GM18907 (cell line): Measurements from ENCODE around the gene TOMM7.
A peak's percentile ranks its signal among the peaks of the same experiment; 100 is the strongest.
"Not testable (repeated sequence)": the region's sequence is repeated elsewhere in the genome, so short reads cannot be mapped to it uniquely, and the experiment has no call there.

ENCODE experiments used
- ATAC-seq: cut with Tn5 transposase; IDR thresholded peaks from one replicate; pipeline ENCODE4 v1.9.1; 2021; ENCODE audit warnings: mild to moderate bottlenecking, moderate library complexity; ENCODE audit not compliant: unreplicated experiment

The TOMM7 gene

GRCh38 chr7:22854158-22855048, 31.8 kb upstream of the TOMM7 start:
- ATAC-seq, result peak; percentile 88

GRCh38 chr7:22853674-22854157, 31.1 kb upstream of the TOMM7 start:
- ATAC-seq, result peak; percentile 36

- ATAC-seq, result no peak
Measured at GRCh38 chr7:22853138-22853537, 30.5 kb upstream of the TOMM7 start.

- ATAC-seq, result no peak
Measured at GRCh38 chr7:22851145-22851544, 28.5 kb upstream of the TOMM7 start.

- ATAC-seq, result not testable (repeated sequence)
Measured at GRCh38 chr7:22850394-22850793, 27.7 kb upstream of the TOMM7 start.

GRCh38 chr7:22849662-22850061, 27.0 kb upstream of the TOMM7 start:
- no peak for ATAC-seq

GRCh38 chr7:22849172-22849571, 26.5 kb upstream of the TOMM7 start:
- ATAC-seq, result no peak

- no peak for ATAC-seq
Measured at GRCh38 chr7:22846961-22847360, 24.3 kb upstream of the TOMM7 start.

- no peak for ATAC-seq
Measured at GRCh38 chr7:22845221-22845834, 22.7 kb upstream of the TOMM7 start.

GRCh38 chr7:22843681-22844309, 21.1 kb upstream of the TOMM7 start:
- no peak for ATAC-seq

GRCh38 chr7:22842973-22843372, 20.3 kb upstream of the TOMM7 start:
- ATAC-seq, result no peak

GRCh38 chr7:22842383-22842941, 19.8 kb upstream of the TOMM7 start:
- no peak for ATAC-seq

- no peak for ATAC-seq
Measured at GRCh38 chr7:22841954-22842353, 19.3 kb upstream of the TOMM7 start.

- no peak for ATAC-seq
Measured at GRCh38 chr7:22837308-22837707, 14.7 kb upstream of the TOMM7 start.

GRCh38 chr7:22836506-22836905, 13.9 kb upstream of the TOMM7 start:
- not testable (repeated sequence) for ATAC-seq

- no peak for ATAC-seq
Measured at GRCh38 chr7:22833957-22834356, 11.3 kb upstream of the TOMM7 start.

GRCh38 chr7:22833113-22833855, 10.6 kb upstream of the TOMM7 start:
- no peak for ATAC-seq

GRCh38 chr7:22832401-22832800, 9.8 kb upstream of the TOMM7 start:
- ATAC-seq, result no peak

- ATAC-seq, result no peak
Measured at GRCh38 chr7:22831602-22832305, 9.1 kb upstream of the TOMM7 start.

GRCh38 chr7:22827563-22827962, 4.9 kb upstream of the TOMM7 start:
- no peak for ATAC-seq
